ENCODE results near the gene CCDC60.

DNA sequence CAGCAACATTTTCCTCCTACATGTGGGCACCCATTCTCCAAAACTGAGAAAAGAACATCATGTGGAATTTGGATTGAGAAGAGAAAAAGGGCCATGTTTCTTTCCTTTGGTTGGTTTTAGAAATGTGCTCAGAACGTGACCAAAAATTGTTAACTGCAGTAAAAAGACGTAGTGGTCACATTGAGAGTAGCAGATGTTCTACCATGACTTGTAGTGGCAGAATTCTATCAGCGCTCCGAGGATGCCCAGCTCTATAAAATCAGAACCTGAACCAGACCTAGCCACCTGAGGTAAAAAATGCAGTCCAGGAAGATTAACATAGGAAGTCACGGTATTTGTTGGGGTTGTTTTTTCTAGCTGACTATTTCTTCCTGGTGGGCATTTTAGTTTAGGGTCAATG is 157.3 kb downstream of the CCDC60 start:
- TF ChIP-seq, protein P1, sequence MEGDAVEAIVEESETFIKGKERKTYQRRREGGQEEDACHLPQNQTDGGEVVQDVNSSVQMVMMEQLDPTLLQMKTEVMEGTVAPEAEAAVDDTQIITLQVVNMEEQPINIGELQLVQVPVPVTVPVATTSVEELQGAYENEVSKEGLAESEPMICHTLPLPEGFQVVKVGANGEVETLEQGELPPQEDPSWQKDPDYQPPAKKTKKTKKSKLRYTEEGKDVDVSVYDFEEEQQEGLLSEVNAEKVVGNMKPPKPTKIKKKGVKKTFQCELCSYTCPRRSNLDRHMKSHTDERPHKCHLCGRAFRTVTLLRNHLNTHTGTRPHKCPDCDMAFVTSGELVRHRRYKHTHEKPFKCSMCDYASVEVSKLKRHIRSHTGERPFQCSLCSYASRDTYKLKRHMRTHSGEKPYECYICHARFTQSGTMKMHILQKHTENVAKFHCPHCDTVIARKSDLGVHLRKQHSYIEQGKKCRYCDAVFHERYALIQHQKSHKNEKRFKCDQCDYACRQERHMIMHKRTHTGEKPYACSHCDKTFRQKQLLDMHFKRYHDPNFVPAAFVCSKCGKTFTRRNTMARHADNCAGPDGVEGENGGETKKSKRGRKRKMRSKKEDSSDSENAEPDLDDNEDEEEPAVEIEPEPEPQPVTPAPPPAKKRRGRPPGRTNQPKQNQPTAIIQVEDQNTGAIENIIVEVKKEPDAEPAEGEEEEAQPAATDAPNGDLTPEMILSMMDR (IDR thresholded peaks at IDR 0.05; ENCODE audit: low read length): no peak
- TF ChIP-seq EZH2 (optimal IDR thresholded peaks at IDR 0.05; ENCODE audit: low read depth, low read length): no peak

Data from MM.1S (cell line).